Neural crest cell (in vitro differentiated cells): Measurements from ENCODE around the gene DYSF. TPM values are rescaled to one million over a fixed set of nuclear protein-coding genes. Genes with fewer than 3 reads are reported as not detected.

Experiments
- DNase-seq: peaks from one replicate; pipeline ENCODE4 v3.0.0; 2021; ENCODE audit warnings: low read depth, mixed read lengths, low spot score
- H3K27ac Mint-ChIP-seq: one replicate; pipeline ENCODE4 v1.8.0; 2021; ENCODE audit warnings: mild to moderate bottlenecking, mixed read lengths; ENCODE audit not compliant: unreplicated experiment
- H3K27me3 Mint-ChIP-seq: 2 replicates; pipeline ENCODE4 v1.8.0; 2021; ENCODE audit warnings: low read depth, mild to moderate bottlenecking, mixed read lengths
- H3K36me3 Mint-ChIP-seq: 2 replicates; pipeline ENCODE4 v1.8.0; 2021; ENCODE audit warnings: low read depth, mild to moderate bottlenecking, mixed read lengths
- H3K4me1 Mint-ChIP-seq: 2 replicates; pipeline ENCODE4 v1.8.0; 2021; ENCODE audit warnings: mixed read lengths
- H3K4me3 Mint-ChIP-seq: one replicate; pipeline ENCODE4 v1.8.0; 2021; ENCODE audit warnings: mild to moderate bottlenecking, mixed read lengths
- H3K9me3 Mint-ChIP-seq: 2 replicates; pipeline ENCODE4 v1.8.0; 2021; ENCODE audit warnings: mixed read lengths
- total RNA-seq: library from RNA; stranded (reverse); gene quantifications from 2 replicates; pipeline ENCODE4 v1.2.1, GENCODE V29; 2021
- TF ChIP-seq, protein P1 (sequence below): fragments of 200-600 bp; sonication (generic); conservative IDR thresholded peaks from 2 replicates; pipeline ENCODE4 v1.5.0; 2021; ENCODE audit warnings: antibody characterized with exemption, mild to moderate bottlenecking

DYSF gene
- total RNA-seq, 1 donor from 2014 or later = 2.2 TPM

DNA sequence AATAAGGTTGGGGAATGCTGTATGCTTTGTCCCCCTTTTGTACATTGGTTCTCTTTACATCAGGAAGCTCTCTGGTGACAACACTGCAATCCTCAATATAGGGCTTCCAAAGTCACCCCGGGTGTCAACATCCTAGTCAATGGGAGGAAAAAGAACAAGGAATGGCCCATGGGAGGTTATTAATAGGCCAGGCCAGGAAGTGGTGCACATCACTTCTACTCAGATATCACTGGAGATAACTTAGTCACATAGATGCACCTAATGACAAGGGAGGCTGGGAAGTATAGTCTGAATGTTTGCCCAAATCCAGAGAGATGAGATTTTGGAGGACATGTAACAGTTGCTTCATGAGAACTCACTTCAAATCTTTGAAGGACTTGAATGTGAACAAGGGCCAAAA lies 274.7 kb downstream of the DYSF start:
- Mint-ChIP-seq H3K27me3 (peaks cover 2% of the 10 kb centered on the region), H3K36me3 (no peaks in the 10 kb centered on the region), H3K27ac (no peak overlapping the region), H3K4me3 (no peak overlapping the region), H3K9me3 (peaks cover 3% of the 10 kb centered on the region), H3K4me1 (no peaks in the 10 kb centered on the region)
- TF ChIP-seq, protein P1, sequence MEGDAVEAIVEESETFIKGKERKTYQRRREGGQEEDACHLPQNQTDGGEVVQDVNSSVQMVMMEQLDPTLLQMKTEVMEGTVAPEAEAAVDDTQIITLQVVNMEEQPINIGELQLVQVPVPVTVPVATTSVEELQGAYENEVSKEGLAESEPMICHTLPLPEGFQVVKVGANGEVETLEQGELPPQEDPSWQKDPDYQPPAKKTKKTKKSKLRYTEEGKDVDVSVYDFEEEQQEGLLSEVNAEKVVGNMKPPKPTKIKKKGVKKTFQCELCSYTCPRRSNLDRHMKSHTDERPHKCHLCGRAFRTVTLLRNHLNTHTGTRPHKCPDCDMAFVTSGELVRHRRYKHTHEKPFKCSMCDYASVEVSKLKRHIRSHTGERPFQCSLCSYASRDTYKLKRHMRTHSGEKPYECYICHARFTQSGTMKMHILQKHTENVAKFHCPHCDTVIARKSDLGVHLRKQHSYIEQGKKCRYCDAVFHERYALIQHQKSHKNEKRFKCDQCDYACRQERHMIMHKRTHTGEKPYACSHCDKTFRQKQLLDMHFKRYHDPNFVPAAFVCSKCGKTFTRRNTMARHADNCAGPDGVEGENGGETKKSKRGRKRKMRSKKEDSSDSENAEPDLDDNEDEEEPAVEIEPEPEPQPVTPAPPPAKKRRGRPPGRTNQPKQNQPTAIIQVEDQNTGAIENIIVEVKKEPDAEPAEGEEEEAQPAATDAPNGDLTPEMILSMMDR = no peak
- no peak for DNase-seq

DNA sequence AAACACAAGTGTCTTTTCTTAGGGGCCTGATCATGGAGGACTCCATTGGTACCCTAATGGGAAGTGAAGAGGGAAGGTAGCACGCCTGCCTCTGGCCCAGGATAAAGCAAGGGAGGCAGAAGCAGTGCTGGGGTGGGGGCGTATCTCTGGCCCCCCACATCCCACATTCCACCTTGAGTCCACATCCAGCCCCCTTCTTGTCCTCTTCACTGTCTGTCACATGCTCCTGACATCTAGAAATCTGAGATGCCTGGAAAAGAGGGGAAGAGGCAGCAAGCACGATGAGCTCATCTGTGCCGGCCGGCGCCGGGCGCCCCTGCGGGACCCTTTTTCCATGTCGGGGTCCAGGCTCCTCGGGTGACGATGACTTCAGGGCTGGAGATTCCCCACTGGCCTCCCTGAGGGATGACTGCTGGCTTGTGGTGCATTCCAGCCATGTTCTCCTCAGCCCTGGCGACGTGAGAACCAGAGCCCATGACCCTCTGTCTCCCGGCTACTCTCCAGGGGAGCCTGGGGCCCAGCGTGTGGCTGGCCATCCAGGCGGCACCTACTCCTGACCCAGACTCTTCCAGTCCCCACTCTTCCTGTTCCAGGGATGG lies 277.5 kb downstream of the DYSF start:
- H3K4me1 Mint-ChIP-seq = no peaks in the 10 kb centered on the region
- no peak overlapping the region for H3K27ac Mint-ChIP-seq
- peaks cover 8% of the 10 kb centered on the region for H3K9me3 Mint-ChIP-seq
- no peak for DNase-seq
- H3K36me3 Mint-ChIP-seq = no peaks in the 10 kb centered on the region
- peaks cover 2% of the 10 kb centered on the region for H3K27me3 Mint-ChIP-seq
- TF ChIP-seq, protein P1 = no peak
- H3K4me3 Mint-ChIP-seq = no peak overlapping the region

DNA sequence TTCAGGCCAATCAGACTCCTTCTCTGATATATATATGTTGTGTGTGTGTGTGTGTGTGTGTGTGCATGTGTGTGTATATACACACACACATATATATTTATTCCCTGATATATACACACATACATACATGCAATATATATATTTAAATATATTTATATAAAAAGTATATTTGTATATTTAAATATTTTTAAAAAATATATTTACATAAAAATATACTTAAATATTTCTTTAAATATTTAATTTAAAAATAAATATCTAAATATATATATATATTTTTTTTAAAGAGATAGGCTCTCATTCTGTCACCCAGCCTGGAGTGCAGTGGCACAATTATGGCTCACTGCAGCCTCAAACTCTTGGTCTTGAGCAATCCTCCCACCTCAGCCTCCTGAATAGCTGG lies 281.3 kb downstream of the DYSF start:
- Mint-ChIP-seq H3K9me3 (peaks cover 8% of the 10 kb centered on the region), H3K36me3 (no peaks in the 10 kb centered on the region), H3K27me3 (peaks cover 2% of the 10 kb centered on the region), H3K4me3 (no peak overlapping the region), H3K4me1 (no peaks in the 10 kb centered on the region), H3K27ac (no peak overlapping the region)
- TF ChIP-seq, protein P1 = no peak
- no peak for DNase-seq

DNA sequence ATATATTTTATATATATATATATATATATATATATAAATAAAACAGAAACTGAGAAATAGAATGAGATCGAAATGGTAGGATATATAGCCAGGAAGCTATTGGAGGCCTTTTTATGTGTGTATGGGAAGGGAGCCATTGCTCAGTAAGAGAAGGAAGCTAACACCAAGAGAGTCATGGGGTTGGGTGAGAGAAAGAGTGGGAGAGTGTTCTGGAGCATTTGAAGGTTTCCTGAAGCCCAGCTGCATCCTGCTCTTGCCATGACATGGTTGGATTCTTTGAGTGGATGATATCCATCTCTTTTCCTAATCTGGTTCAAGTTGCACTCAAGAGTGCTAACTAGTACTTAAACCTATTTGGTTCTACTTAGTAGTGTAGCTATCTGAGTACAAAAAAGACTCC lies 282.3 kb downstream of the DYSF start:
- DNase-seq = no peak
- Mint-ChIP-seq H3K36me3 (no peaks in the 10 kb centered on the region), H3K9me3 (peaks cover 18% of the 10 kb centered on the region), H3K4me1 (no peaks in the 10 kb centered on the region), H3K27me3 (peaks cover 8% of the 10 kb centered on the region), H3K27ac (no peak overlapping the region), H3K4me3 (no peak overlapping the region)
- TF ChIP-seq, protein P1 = no peak

Other genes with a start within 250 kb of the DYSF start
- 6.5 and 7.4 TPM in 2 replicates for gene PAIP2B, start 226.5 kb upstream of the DYSF start, total RNA-seq
- 159 and 185 TPM in 2 replicates for gene ZNF638, start 121.8 kb upstream of the DYSF start, total RNA-seq